Suppressor macrophage treated with lipopolysaccharide for 4 hours (primary cell): ENCODE results near the gene KIAA1755.
A peak's percentile ranks its signal among the peaks of the same experiment; 100 is the strongest.
"Not testable (repeated sequence)": the region's sequence is repeated elsewhere in the genome, so short reads cannot be mapped to it uniquely, and the experiment has no call there.

ENCODE experiments used
- DNase-seq: peaks from one replicate; pipeline ENCODE4 v3.0.0-alpha.2; 2020

KIAA1755 gene

DNA sequence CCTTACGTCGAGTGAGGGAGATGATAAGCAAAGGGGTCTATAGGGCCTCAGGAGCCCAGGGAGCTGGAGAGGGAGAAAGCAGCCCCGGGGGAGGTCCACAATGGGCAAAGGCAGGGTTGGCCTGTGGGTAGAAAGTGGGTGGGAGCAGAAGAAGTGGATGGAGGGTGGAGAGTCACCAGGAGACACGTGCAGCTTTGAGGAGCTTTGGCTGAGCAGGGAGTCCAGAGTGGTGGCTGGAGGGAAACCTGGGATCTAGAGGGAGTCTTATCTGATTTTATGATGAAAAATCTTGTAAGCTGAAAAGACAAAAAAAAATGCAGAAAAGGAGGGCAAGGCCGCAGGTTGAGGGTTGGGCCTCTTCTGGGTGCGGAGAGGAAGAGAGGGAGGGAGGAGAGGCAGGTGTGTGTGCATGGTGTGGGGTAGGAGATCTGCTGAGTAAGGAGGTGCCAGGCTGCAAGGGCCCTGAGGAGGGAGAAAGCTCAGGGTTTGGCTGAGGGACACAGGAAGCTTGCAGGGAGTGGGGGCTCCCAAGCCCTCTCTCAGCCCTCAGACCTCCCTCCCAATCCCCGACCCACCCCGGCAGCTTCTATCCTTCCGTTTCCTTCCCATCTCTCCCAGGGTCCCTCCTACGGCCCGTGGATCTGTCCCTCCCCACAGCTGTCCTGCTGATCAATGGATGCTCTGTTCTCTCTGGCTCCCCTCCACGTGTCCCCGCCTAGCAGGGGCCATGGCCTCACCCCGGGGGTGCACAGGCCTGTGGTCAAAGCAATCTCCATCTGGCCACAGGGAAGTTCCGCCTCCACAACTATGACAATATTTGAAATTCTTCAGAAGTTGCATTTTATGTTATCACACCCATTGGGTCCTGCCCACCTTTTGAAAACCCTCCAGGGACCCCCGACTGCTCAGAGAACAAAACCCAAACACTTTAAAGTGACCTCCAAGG lies 26.3 kb upstream of the KIAA1755 start:
- DNase-seq = no peak

DNA sequence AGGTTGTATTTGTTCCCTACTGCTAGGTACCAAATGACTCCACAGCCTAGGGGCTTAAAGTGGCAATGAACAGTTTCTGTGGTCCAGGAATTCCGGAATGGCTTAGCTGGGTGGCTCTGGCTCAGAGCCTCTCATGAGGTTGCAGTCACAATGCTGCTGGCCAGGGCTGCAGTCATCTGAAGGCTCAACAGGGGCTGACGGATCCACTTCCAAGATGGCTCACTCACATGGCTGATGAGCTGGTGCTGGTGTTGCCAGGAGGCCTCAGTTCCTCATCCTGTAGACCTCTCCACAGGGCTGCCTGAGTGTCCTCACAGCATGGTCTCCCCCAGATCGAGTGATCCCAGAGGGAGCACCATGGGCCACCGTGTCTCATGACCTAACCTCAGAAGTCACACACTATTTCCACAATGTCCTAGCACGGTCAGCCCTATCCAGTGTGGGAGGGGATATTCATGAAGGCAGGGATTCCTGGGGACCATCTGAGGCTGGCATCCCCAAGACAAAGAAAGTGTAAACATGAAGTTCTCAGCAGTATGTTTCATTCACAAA lies 24.4 kb upstream of the KIAA1755 start:
- no peak for DNase-seq

DNA sequence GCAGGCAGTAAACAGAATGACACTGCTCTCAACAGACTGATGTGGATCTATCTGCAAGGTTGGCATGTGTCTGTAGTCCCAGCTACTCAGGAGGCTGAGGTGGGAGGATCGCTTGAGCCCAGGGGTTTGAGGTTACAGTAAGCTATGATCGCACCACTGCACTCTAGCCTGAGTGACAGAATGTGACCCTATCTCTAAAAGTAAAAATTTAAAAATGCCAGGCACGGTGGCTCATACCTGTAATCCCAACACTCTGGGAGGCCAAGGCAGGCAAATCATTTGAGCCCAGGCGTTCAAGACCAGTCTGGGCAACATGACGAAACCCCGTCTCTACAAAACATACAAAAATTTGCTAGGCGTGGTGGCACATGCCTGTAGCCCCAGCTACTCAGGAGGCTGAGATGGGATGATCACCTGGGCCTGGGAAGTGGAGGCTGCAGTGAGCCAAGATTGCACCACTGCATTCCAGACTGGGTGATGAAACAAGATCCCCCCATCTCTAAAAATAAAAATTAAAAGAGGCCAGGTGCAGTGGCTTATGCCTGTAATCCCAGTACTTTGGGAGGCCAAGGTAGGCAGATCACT lies 23.6 kb upstream of the KIAA1755 start:
- not testable (repeated sequence) for DNase-seq

DNA sequence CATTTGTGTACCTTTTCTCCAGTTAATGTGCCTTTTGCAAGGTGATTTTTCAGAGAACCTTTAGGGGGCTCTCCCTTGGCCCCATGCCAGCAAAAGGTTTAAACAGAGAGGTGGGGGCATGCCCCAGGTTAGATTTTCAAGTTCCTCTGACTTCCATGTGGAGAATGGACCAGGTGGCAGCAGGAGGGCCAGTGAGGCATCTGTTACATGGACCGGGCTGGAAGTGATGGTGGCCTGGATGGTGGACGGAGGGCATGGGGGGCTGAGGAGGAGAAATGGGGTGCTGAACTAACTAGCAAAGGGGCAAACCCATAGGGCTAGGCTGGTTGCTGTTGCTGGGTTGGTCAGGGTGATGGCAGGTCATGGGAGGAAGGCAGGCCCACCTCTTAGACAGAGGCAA lies 22.7 kb upstream of the KIAA1755 start:
- DNase-seq = no peak

GRCh38 chr20:38281176-38281915 lies 20.8 kb upstream of the KIAA1755 start:
- not testable (repeated sequence) for DNase-seq

DNA sequence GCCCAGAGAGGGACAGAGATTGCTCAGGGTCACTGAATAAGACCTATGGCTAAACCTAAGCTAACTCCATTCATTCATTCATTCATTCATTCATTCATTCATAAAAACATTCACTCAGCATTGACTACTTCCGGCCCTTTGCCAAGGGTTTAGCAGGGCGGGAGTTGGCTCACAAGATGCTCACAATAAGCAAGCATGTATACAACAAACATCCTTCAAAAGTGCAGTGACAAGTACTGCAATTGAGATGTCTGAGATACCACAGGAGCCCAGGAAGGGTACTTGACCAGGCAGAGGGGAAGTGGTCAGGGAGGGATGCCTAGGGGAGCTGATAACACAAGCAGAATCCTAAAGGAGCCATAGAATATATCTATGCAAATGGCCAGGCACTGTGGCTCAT lies 18.2 kb upstream of the KIAA1755 start:
- no peak for DNase-seq

- DNase-seq = no peak
These were observed 17.6 kb upstream of the KIAA1755 start for GRCh38 chr20:38278131-38278530.

GRCh38 chr20:38277691-38278090 lies 17.2 kb upstream of the KIAA1755 start:
- no peak for DNase-seq

DNA sequence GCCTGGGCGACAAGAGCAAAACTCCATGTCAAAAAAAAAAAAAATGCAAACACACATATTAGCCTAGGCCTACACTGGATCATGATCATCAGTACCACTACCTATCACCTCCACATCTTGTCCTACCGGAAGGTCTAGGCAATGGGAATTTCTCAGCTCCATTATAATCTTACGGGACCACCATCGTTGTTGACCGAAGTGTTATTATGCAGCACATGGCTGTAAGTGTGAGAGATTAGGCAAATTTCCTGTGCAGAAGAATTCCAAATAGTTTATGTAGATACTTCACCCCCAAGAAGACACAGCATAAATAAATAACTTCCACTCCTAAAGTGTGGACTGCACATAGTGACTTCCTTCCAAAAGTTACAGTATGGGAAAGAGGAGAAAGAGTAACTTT lies 16.8 kb upstream of the KIAA1755 start:
- no peak for DNase-seq

- DNase-seq = peak; percentile 81
These were observed 15.4 kb upstream of the KIAA1755 start for GRCh38 chr20:38275815-38276550.

DNA sequence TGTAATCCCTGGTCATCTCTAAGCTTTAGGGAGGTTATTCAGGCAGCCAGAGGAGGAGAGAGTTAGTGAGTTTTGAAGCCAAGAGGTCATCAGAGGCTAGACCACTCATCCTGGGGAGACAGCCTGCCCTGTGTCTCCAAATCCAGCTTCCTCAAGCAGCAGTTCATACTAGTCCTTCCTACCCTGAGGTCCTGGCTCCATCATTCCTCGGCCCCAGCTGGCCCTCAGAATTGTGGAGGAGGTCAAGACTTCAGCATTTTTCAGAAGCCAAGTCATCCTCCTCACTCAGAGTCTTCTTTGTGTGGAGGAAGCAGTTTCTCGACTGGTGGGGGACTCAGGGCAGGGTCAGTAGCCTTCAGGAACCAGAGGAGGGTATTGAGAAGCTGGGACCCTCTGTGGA lies 12.4 kb upstream of the KIAA1755 start:
- DNase-seq = no peak

GRCh38 chr20:38272398-38272797 lies 11.9 kb upstream of the KIAA1755 start:
- DNase-seq = no peak

DNA sequence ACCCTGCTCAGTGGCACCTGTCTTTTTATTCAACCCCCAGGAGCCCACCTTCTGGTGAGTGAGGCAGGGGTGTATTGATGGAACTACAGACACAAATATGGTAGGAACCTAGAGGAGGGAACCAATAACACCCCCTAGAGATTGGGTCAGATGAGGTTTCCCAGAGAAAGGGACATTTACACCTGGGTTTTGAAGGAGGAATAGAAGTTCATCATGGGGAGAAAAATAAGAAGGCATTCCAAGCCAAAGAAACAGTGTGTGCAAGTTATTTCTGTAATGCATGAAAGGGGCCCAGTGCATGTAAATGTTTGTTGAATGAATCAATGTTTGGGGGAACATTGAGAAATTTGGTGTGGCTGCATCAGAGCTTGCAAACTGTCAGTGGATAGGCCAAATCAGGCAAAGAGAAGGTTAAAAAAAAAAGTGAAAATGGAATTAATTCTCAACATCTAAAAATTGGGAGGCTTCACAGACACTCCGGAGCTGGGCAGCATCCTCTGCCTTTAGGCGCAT lies 11.1 kb upstream of the KIAA1755 start:
- no peak for DNase-seq

GRCh38 chr20:38270869-38271605 lies 10.5 kb upstream of the KIAA1755 start:
- DNase-seq = peak; percentile 90

GRCh38 chr20:38269715-38270114 lies 9.2 kb upstream of the KIAA1755 start:
- no peak for DNase-seq

DNA sequence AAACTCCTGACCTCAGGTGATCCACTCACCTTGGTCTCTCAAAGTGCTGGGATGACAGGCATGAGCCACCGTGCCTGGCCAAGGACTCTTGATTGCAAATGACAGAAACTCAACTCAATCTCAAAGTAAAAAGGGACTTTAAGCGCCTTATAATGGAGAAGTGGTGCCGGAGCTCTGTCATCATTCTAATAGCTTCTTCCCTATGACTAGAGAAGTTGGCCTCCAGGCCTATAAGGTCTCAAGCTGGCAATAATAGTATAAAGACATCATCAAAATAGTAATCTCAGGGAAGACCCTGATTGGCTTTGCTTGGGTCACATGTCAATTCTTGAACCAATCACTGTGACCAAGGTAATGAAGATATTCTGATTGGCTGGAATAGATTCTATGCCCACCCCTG lies 8.5 kb upstream of the KIAA1755 start:
- peak; percentile 55 for DNase-seq

- DNase-seq = no peak
These were observed 7.5 kb upstream of the KIAA1755 start for GRCh38 chr20:38267901-38268514.

GRCh38 chr20:38267296-38267695 lies 6.8 kb upstream of the KIAA1755 start:
- DNase-seq = peak; percentile 86

GRCh38 chr20:38266426-38266825 lies 5.9 kb upstream of the KIAA1755 start:
- DNase-seq = peak; percentile 40

DNA sequence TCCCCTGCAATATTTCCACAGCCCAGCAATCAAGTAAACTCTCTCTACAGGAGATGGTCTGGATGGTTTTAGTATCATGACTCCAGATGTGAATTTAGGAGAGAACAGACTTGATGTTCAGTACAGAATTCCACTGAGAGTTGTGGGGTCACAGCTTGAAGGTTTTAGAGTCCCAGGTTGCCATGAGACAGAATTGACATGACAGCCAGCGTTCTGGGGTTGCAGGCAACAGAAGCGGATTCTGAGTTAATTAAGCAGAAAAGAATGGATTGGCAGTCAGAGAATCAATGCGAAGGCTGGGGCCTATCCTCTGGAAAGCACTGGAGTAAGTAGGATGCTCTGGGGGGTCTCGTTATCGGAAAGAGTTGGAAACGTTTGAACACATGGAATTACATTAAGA lies 2.4 kb upstream of the KIAA1755 start:
- DNase-seq = no peak

GRCh38 chr20:38261054-38261390 lies 487 bp upstream of the KIAA1755 start:
- DNase-seq = no peak
